Tibial artery (tissue), 4 donors: ENCODE measurements around the gene SPATA3.

Experiments used
- DNase-seq, 2 donors: peaks; one replicate each; pipeline ENCODE4 v3.0.0-alpha.2; 2019
- H3K27ac ChIP-seq, 2 donors: fragments of 200-600 bp; sonication (generic) in 1 of 2; 1 replicate in 1 of 2; 2 replicates in 1 of 2; pipeline ENCODE4 v1.5.1; 2018 to 2019; ENCODE audit warnings: mild to moderate bottlenecking in 1 of 2
- H3K27me3 ChIP-seq, 2 donors: fragments of 200-600 bp; sonication (generic) in 1 of 2; one replicate each; pipeline versions ENCODE4 v1.5.1 to v1.6.0; 2016 to 2019
- H3K36me3 ChIP-seq, 3 donors: fragments of 200-600 bp; sonication (generic) in 2 of 3; one replicate each; pipeline ENCODE4 v1.5.1; 2016 to 2019; ENCODE audit warnings: mild to moderate bottlenecking in 2 of 3
- H3K4me1 ChIP-seq, 4 donors: fragments of 200-600 bp; sonication (generic) in 2 of 4; 1 replicate in 3 of 4; 2 replicates in 1 of 4; pipeline ENCODE4 v1.5.1; 2016 to 2019
- H3K4me3 ChIP-seq, 2 donors: fragments of 200-600 bp; sonication (generic) in 1 of 2; 1 replicate in 1 of 2; 2 replicates in 1 of 2; pipeline ENCODE4 v1.5.1; 2018 to 2019; ENCODE audit warnings: mild to moderate bottlenecking in 2 of 2
- H3K9me3 ChIP-seq, 3 donors: fragments of 200-600 bp; sonication (generic) in 1 of 3; one replicate each; pipeline ENCODE4 v1.5.1; 2016 to 2019
- intact Hi-C: fragments of 100-400 bp; cut with DNase I; formaldehyde crosslinking; loops from one replicate; pipeline ENCODE4 v1.15.0; 2023; ENCODE audit warnings: low total_unique reads
- TF ChIP-seq, protein P1 (sequence below), 2 experiments: fragments of 200-600 bp in 1 of 2; fragments of 450-650 bp in 1 of 2; IDR thresholded peaks; one replicate each; pipeline ENCODE4 v1.5.1; 2017 to 2019; ENCODE audit warnings: antibody characterized with exemption in 2 of 2, mild to moderate bottlenecking in 1 of 2, moderate library complexity in 1 of 2

SPATA3 gene

DNA sequence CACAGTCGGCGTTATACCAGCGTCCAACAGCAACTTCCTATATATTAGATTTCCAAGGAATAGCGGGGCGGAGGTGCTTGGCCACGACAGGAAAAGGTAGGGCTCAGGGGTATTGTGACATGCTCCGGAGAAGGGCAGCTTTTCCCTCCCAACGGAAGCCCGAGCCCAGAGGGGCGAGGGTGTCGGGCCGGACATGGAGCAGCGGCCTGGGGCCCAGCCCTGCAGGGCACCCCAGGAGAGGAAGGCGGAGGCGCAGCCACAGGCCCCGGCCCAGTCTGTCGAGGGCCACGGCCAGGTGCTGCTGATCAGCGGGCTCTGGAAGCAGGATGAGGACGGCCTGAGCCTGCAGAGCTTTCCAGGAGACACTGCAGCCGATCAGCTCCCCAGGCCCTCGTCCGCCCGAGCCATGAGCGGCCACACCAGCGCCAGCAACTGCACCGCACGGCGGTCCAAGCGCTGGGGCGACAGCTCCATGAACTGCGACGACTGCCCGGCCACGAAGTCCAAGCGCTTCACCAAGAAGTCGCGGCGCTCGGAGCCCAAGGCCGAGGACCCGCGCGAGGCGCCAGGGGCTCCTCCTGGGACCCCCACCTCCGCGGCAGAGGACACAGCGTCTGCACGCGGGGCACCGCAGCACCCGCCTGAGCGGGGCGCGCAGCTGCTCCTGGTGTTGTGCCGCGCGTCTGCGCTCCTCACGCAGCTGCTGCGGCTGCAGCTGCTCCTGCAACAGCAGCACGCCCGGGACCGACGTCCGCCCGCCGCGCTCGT, 5.6 kb upstream of the SPATA3 start:
- H3K36me3 ChIP-seq, result no peaks in the 10 kb centered on the region
- peaks cover 0 to 39% of the 10 kb centered on the region in 2 donors for H3K27me3 ChIP-seq
- intact Hi-C loops, result no loop called here
- no peak overlapping the region for H3K27ac ChIP-seq
- peaks cover 0 to 4% (median 0%) of the 10 kb centered on the region in 3 donors for H3K9me3 ChIP-seq
- H3K4me3 ChIP-seq, result no peak overlapping the region
- peaks cover 0 to 5% (median 5%) of the 10 kb centered on the region in 4 donors for H3K4me1 ChIP-seq
- TF ChIP-seq, protein P1, sequence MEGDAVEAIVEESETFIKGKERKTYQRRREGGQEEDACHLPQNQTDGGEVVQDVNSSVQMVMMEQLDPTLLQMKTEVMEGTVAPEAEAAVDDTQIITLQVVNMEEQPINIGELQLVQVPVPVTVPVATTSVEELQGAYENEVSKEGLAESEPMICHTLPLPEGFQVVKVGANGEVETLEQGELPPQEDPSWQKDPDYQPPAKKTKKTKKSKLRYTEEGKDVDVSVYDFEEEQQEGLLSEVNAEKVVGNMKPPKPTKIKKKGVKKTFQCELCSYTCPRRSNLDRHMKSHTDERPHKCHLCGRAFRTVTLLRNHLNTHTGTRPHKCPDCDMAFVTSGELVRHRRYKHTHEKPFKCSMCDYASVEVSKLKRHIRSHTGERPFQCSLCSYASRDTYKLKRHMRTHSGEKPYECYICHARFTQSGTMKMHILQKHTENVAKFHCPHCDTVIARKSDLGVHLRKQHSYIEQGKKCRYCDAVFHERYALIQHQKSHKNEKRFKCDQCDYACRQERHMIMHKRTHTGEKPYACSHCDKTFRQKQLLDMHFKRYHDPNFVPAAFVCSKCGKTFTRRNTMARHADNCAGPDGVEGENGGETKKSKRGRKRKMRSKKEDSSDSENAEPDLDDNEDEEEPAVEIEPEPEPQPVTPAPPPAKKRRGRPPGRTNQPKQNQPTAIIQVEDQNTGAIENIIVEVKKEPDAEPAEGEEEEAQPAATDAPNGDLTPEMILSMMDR (IDR thresholded peaks at IDR 0.05), result no peak
- no peak for DNase-seq

DNA sequence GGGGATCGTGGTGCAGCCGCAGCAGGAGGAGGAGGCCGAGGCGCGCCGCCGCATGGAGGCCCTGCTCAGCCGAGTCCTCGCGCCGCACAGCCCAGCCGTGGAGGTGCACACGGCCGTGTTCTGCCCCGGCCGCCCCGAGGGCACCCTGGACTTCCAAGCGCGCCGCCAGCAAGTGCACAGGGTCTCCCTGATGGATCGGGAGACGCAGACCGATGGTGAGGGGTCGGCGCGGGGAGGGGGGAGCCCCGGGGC, 5.1 kb upstream of the SPATA3 start:
- TF ChIP-seq, protein P1 (IDR thresholded peaks at IDR 0.05), result no peak
- intact Hi-C loops, result no loop called here
- Histone ChIP-seq H3K27ac (no peak overlapping the region), H3K4me3 (no peak overlapping the region), H3K4me1 (peaks cover 0 to 5% (median 5%) of the 10 kb centered on the region in 4 donors), H3K9me3 (peaks cover 0 to 4% (median 0%) of the 10 kb centered on the region in 3 donors), H3K36me3 (no peaks in the 10 kb centered on the region), H3K27me3 (peaks cover 0 to 43% of the 10 kb centered on the region in 2 donors)
- no peak for DNase-seq

DNA sequence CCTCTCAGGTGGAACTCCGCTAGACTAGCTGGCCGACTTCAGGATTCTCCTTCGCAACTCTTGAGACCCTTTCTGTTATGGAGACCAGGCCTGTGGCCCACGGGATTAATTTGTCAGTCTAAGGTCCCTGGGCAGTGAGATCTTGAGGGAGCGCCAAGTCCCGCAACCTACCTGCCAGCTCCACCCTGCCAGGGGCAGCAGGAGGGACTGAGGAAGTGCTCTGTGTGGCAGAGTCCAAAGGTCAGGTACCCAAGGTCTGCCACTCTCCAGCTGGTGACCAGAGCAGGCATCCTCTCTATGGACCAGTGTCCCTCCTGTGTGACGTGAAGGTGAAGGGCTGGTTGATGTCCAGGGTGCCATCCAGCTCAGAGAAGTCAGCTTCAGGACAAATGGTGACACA, 4.3 kb upstream of the SPATA3 start:
- Histone ChIP-seq H3K27me3 (peaks cover 0 to 49% of the 10 kb centered on the region in 2 donors), H3K27ac (no peak overlapping the region), H3K4me1 (peaks cover 0 to 5% (median 5%) of the 10 kb centered on the region in 4 donors), H3K9me3 (peaks cover 0 to 4% (median 0%) of the 10 kb centered on the region in 3 donors), H3K4me3 (no peak overlapping the region), H3K36me3 (no peaks in the 10 kb centered on the region)
- no peak for DNase-seq
- intact Hi-C loops, result no loop called here
- TF ChIP-seq, protein P1 (IDR thresholded peaks at IDR 0.05), result no peak

DNA sequence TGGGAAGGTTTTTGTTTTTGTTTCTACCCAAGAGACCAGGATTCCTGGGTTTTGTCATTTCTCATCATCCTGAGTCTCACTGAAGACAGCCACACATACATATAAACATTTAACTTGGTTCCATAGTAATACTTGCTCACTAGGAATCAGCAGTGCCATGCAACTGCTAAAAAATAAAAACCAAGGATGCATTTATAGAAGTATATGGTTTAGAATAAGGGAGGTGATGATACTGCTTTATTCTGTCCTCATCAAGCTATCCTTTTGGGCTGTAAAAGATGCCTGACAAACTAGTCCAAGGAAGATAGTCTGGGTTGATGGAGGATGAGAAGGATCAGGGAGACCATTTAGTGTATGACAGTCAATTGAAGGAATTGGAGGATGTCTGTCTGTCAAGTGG, 740 bp downstream of the SPATA3 start:
- peaks cover 0 to 45% of the 10 kb centered on the region in 2 donors for H3K27me3 ChIP-seq
- TF ChIP-seq, protein P1 (IDR thresholded peaks at IDR 0.05), result no peak

DNA sequence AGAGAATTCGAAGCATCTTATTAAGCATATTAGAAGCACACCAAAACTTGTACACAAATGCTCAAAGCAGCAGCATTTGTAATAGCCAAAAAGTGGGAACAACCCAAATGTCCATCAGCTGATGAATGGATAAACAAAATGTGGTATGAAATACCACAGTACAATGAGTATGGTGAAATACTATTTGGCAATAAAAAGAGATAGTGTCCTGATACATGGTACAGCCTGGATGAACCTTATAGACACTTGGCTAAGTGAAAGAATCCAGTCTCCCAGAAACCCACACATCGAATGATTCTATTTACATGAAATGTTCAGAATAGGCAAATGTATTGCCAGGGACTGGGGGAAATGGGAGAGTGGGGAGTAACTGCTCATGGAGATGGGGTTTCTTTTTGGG, 3.0 kb downstream of the SPATA3 start:
- no peak for DNase-seq
- peaks cover 0 to 53% of the 10 kb centered on the region in 2 donors for H3K27me3 ChIP-seq

More for the DNA sequence above, 740 bp downstream of the SPATA3 start:
- DNase-seq, result no peak
- Histone ChIP-seq H3K27ac (no peak overlapping the region), H3K36me3 (no peaks in the 10 kb centered on the region), H3K4me3 (no peak overlapping the region), H3K4me1 (no peaks in the 10 kb centered on the region), H3K9me3 (no peaks in the 10 kb centered on the region)
- intact Hi-C loops, result no loop called here

More for the DNA sequence above, 3.0 kb downstream of the SPATA3 start:
- intact Hi-C loops, result no loop called here
- H3K4me1 ChIP-seq, result no peaks in the 10 kb centered on the region
- no peaks in the 10 kb centered on the region for H3K9me3 ChIP-seq
- TF ChIP-seq, protein P1 (IDR thresholded peaks at IDR 0.05), result no peak
- H3K4me3 ChIP-seq, result no peak overlapping the region
- no peak overlapping the region for H3K27ac ChIP-seq
- no peaks in the 10 kb centered on the region for H3K36me3 ChIP-seq
